HT1080 (cell line): ENCODE measurements around the gene SND1. TPM values are rescaled to one million over a fixed set of nuclear protein-coding genes. Genes with fewer than 3 reads are reported as not detected.

Source experiments
- DNase-seq: peaks from one replicate; pipeline ENCODE4 v3.0.0-alpha.2; 2015; ENCODE audit warnings: low read depth
- total RNA-seq: library from RNA; depleted of rRNA; stranded (reverse); fragments of >200 nt; shearing (Covaris generic); gene quantifications from 2 replicates; pipeline ENCODE4 v1.2.3, GENCODE V29; 2014

SND1 gene
- total RNA-seq, 1 experiment from 2014 or later = 145 TPM

- DNase-seq = no peak
Observed at GRCh38 chr7:128014811-128015210, 362.8 kb downstream of the SND1 start.

GRCh38 chr7:128017460-128017859 lies 365.5 kb downstream of the SND1 start:
- no peak for DNase-seq

GRCh38 chr7:128017862-128018845 lies 366.2 kb downstream of the SND1 start:
- DNase-seq = peak; percentile 66

- DNase-seq = no peak
Observed at GRCh38 chr7:128019288-128019687, 367.3 kb downstream of the SND1 start.

- DNase-seq = no peak
Observed at GRCh38 chr7:128020159-128020558, 368.2 kb downstream of the SND1 start.

GRCh38 chr7:128021366-128021765 lies 369.4 kb downstream of the SND1 start:
- DNase-seq = peak; percentile 73

GRCh38 chr7:128022631-128023532 lies 370.9 kb downstream of the SND1 start:
- DNase-seq = peak; percentile 83

GRCh38 chr7:128024151-128024550 lies 372.2 kb downstream of the SND1 start:
- DNase-seq = no peak

- DNase-seq = peak; percentile 71
Observed at GRCh38 chr7:128025380-128025779, 373.4 kb downstream of the SND1 start.

GRCh38 chr7:128025819-128026218 lies 373.8 kb downstream of the SND1 start:
- no peak for DNase-seq

- DNase-seq = no peak
Observed at GRCh38 chr7:128026551-128026950, 374.6 kb downstream of the SND1 start.

GRCh38 chr7:128027485-128027980 lies 375.5 kb downstream of the SND1 start:
- DNase-seq = no peak

GRCh38 chr7:128029405-128029995 lies 377.5 kb downstream of the SND1 start:
- no peak for DNase-seq

GRCh38 chr7:128030263-128030653 lies 378.3 kb downstream of the SND1 start:
- no peak for DNase-seq

GRCh38 chr7:128030654-128031611 lies 378.9 kb downstream of the SND1 start, which contains the start of gene LRRC4:
Gene LRRC4, minus strand, starts transcription at chr7:128031437. Its CDS starts 797 bp downstream, at chr7:128030640.
- no peak for DNase-seq

- no peak for DNase-seq
Observed at GRCh38 chr7:128031901-128032604, 380.1 kb downstream of the SND1 start.

- no peak for DNase-seq
Observed at GRCh38 chr7:128032605-128033235, 380.7 kb downstream of the SND1 start.

GRCh38 chr7:128033246-128033645 lies 381.3 kb downstream of the SND1 start:
- DNase-seq = no peak

GRCh38 chr7:128034825-128035224 lies 382.8 kb downstream of the SND1 start:
- DNase-seq = no peak
